Amniotic stem cell (primary cell): Measurements from ENCODE around the gene DIP2C.

Experiments used
- DNase-seq: peaks from one replicate; lab custom pipeline; 2025; lab: John Stamatoyannopoulos, UW

DIP2C gene

DNA sequence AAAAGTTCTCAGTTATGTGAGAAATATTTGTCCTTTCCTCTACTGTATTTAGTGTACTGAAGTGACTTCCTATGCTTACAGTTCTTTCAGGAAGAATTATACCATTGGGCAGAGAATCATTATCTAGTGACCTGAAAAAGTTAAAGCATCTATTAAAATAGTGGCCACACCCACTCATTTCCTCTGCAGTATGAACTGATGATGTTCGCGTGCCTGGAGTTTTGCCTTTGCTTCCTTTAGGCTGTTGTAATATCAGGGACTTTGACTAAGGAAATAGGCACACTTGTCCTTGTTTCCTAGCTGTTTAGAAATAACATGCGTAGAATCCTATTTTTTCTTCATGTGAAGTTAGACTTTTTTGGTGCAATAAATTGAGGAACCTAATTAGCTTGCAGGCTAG lies 453.6 kb downstream of the DIP2C start:
- no peak for DNase-seq

DNA sequence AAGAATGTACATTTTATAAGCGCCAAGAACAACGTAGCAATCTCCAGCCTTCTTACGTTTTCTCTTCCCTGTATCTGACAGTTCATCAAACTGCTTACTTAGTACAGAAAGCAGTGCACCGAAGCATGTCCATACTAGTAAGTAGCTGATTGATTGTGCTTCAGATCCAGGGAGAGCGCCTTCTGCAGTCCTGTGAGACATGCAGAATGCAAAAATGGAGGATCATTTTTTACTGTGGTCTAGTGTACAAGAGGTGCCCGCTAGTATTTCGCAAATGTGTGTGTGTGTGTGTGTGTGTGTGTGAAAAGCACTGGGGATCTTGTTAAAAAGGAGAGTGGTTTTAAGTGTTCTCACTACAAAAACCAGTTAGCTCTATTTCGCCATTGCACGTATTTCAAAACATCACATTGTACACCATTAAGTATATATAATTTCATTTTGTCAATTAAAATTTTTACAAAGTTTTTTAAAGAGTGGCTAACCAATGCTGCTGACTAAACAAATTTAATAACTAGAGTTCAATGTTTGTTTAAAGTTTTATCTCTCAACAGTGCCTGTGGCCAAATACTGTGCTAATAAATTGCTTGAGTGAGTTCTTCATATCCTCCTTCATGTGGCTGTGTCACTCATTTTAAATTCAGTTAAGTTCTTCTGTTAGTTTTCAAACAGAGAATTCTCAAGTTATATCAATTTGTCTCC lies 454.6 kb downstream of the DIP2C start:
- DNase-seq, result no peak

DNA sequence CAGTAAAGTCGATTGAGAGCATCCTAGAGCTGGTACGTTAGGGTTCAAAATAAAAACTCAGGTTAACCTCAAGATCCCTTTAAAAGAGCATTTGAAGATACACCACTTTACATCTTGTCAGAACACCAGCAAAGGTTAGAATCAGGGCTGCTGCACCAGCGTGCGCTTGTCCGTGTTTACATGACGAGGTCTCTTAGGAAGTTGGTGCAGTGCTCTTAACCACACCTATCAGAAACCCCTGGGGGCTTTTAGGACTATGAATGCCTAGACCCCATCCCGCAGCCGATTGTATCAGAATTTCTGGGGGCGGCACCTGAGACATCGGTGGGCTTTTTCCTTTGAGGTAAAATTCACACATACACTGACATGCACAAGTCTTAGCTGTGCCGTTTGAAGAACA lies 456.6 kb downstream of the DIP2C start:
- no peak for DNase-seq

DNA sequence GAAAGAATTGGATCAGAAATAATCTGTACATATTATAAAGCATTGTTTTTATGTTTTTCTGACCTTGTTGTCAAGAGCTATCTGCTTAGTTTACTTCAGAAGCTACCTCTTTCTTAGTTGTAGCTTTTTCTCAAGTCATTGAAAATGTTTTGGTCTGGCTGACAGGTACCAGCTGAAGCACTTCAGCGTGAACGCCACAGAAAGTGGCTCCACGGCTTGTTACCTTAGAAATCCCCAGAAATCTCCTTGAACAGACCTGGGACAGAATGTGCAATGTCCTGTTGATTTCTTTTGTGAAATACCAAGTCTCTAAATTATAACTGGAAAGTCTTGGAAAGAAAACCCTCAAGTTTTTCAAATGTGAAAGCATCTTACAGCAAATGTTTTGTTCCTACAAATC lies 457.4 kb downstream of the DIP2C start:
- no peak for DNase-seq

DNA sequence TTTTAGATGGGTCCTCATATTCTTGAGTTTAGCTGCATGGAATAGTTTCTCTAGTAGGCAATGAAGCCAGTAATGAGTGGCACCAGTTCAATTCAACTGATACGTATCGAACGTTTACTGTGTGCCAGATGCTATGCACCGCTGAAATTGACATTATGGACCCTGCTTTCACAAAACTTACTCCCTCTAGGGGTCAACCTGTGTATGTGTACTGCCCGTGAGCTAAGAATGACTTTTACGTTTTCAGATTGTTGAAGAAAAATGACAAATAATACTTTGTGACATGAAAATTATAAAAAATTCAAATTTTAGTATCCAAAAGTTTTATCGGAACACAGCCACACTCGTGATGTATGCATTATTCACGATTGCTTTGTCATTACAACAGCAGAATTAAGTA lies 458.7 kb downstream of the DIP2C start:
- no peak for DNase-seq

DNA sequence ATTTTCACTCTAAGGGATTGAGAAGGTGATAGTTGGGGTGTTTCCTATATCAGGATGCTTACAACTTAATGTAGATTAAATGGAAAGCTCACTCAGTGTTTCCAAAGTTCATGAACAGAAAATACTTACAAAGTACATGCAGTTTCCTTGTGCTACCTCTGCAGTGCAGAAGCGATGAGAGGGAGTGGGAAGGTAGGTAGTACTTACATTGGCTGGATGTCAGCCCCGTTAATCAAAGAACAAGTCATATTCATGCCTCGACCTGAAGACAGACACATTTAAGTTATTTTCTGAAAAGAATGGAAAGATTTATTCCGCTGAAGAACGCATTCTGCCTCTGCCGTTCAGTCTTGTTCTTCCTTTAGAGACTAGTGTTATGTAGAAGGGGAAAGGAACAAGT lies 461.1 kb downstream of the DIP2C start:
- no peak for DNase-seq

DNA sequence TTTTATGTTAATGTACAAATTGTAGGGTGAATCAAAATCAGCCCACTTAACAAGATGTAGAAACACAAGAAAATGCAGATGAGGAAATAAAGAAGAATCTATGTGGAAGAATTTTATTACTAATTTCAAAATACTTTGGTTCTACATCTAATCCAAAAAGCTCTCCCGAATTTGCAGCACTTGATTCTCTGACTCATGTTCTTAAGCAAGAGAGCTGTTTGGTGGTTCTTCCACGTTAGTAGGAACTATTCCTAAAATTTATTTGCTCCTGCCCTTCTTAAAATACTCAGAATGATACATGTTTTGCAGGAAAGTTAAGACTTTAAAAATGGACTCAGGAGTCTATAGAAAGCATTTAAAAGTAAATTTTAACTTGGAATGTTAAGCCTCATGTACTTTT lies 462.5 kb downstream of the DIP2C start:
- DNase-seq, result no peak

DNA sequence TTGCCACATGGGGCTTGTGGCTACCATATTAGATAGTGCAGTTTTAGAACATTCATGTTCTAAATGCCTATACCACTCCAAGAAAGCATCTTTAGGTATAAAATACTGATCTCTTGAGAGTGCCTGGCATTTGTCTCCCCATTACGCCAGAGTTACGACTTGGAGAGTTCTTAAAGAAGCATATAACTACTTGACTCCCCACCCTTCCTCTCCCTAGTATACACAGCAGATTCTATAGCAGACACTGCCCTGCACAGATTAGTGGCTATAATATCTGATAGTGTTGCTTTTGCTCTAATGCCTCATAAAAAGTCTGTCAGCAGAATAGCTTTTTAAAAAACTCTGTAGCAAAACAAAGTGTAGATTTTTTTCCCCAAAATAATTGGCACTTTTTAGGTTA lies 463.4 kb downstream of the DIP2C start:
- no peak for DNase-seq

DNA sequence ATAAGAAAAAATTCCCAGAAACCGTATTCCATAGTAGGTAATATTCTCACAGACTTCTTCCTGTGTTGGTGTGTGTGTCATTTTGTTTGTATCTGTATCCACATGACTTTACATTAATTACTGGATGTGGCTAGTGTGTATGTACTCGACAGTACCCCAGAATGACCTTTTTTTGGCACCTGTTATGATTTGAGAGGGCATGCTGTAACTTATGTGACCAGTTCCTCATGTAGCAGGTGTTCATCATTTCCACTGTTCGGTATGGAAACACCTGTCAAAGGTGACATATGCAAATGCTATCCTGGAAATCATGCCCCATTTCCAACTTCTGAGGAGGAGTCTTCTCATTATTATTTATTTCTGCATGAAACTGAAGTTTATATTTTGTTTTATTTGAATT lies 464.9 kb downstream of the DIP2C start:
- no peak for DNase-seq
